Activated naive CD8-positive, alpha-beta T cell treated with anti-CD3 and anti-CD28 coated beads, Interleukin-2, amount 50 U/mL, for 16 hours (primary cell): ENCODE data around the gene ZNF33B.
"Not testable (repeated sequence)": the region's sequence is repeated elsewhere in the genome, so short reads cannot be mapped to it uniquely, and the experiment has no call there.

ENCODE experiments used
- DNase-seq: peaks from one replicate; pipeline ENCODE4 v3.0.0-alpha.2; 2020; ENCODE audit warnings: low read depth, low spot score

Gene ZNF33B

GRCh38 chr10:42638055-42638820 is at the start of gene ZNF33B:
ZNF33B (minus strand) TSS chr10:42638570; CDS start chr10:42636928, 1,642 bp downstream.
- peak; percentile 91 for DNase-seq

GRCh38 chr10:42684517-42684916 is 46.1 kb upstream of the ZNF33B start:
- no peak for DNase-seq

- no peak for DNase-seq
Measured at GRCh38 chr10:42680267-42680666, 41.9 kb upstream of the ZNF33B start.

- not testable (repeated sequence) for DNase-seq
Measured at GRCh38 chr10:42665181-42665979, 27.0 kb upstream of the ZNF33B start.

- no peak for DNase-seq
Measured at GRCh38 chr10:42654419-42654818, 16.0 kb upstream of the ZNF33B start.

GRCh38 chr10:42652858-42653257 is 14.5 kb upstream of the ZNF33B start:
- no peak for DNase-seq

GRCh38 chr10:42650374-42650773 is 12.0 kb upstream of the ZNF33B start:
- DNase-seq = no peak

- DNase-seq = no peak
Measured at GRCh38 chr10:42648512-42648911, 10.1 kb upstream of the ZNF33B start.

GRCh38 chr10:42646687-42647640 is 8.6 kb upstream of the ZNF33B start:
- no peak for DNase-seq

GRCh38 chr10:42646214-42646613 is 7.8 kb upstream of the ZNF33B start:
- no peak for DNase-seq

- DNase-seq = no peak
Measured at GRCh38 chr10:42645516-42645915, 7.1 kb upstream of the ZNF33B start.

- DNase-seq = no peak
Measured at GRCh38 chr10:42645103-42645502, 6.7 kb upstream of the ZNF33B start.

GRCh38 chr10:42640610-42641229 is 2.4 kb upstream of the ZNF33B start:
- DNase-seq = no peak

GRCh38 chr10:42638821-42639270 is 476 bp upstream of the ZNF33B start:
- no peak for DNase-seq

- no peak for DNase-seq
Measured at GRCh38 chr10:42637648-42638054, 719 bp downstream of the ZNF33B start.

GRCh38 chr10:42637142-42637541 is 1.2 kb downstream of the ZNF33B start:
- no peak for DNase-seq

GRCh38 chr10:42635098-42635497 is 3.3 kb downstream of the ZNF33B start:
- DNase-seq = no peak

GRCh38 chr10:42632564-42632963 is 5.8 kb downstream of the ZNF33B start:
- no peak for DNase-seq

- DNase-seq = no peak
Measured at GRCh38 chr10:42630537-42631134, 7.7 kb downstream of the ZNF33B start.

- DNase-seq = no peak
Measured at GRCh38 chr10:42623929-42624328, 14.4 kb downstream of the ZNF33B start.

GRCh38 chr10:42618424-42618823 is 19.9 kb downstream of the ZNF33B start:
- no peak for DNase-seq
